ENCODE data around the gene ROBO1.
"Not testable (repeated sequence)": the region's sequence is repeated elsewhere in the genome, so short reads cannot be mapped to it uniquely, and the experiment has no call there.

Gene ROBO1

GRCh38 chr3:78762121-78762520 lies 1005.7 kb downstream of the ROBO1 start:
- DNase-seq: no peak

GRCh38 chr3:78761126-78761525 lies 1006.7 kb downstream of the ROBO1 start:
- no peak for DNase-seq

- DNase-seq: no peak
Measured at GRCh38 chr3:78757731-78758130, 1010.1 kb downstream of the ROBO1 start.

DNA sequence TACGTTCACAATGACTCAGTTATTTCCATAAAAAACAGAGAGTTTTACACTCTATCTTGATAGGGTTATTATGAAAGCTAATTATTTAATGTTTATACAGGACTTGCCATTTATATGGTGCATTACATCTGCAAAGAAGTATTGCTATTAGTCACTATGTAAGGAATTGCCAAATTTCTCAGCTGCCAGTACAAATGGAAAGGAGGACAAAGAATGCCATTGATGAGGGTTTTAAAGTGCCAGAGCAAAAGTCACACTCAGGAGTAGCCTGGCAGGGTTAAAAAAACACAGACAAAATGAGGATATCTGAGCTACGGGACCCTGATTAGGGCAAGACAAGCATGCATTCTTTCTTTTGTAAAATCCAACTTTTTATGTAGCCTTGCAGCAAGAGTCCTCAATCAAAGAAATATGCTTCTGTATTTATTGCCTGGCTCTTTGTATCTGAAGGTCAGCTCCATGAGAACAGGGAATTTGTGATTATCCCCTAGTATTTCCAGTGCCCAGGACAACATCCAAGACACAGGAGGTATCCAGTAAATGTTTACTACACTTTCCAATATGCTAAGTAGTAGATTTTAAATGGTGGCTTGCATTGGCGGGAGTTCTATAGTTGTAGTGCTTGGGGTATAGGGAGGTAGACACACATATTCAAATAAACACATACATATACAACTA lies 1013.6 kb downstream of the ROBO1 start:
- DNase-seq: no peak

DNA sequence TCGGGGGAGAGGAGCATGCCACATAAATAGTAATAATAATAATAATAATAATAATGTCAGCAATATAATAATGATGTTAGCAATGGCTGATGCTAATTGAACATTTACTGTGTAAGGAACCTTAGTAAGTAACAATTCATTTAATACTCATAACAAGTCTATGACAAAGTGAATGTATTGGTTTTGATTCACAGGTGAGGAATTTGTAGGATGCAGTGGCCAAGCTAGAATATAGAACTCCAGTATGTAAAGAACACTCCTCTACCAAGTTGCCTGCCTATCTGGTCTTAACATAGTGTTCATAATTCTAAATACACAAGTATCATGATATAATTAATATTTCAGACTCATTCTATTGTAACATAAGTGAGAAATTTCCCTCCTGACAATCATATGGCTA lies 1016.5 kb downstream of the ROBO1 start:
- DNase-seq: no peak

- not testable (repeated sequence) for DNase-seq
Measured at GRCh38 chr3:78750291-78750690, 1017.5 kb downstream of the ROBO1 start.

DNA sequence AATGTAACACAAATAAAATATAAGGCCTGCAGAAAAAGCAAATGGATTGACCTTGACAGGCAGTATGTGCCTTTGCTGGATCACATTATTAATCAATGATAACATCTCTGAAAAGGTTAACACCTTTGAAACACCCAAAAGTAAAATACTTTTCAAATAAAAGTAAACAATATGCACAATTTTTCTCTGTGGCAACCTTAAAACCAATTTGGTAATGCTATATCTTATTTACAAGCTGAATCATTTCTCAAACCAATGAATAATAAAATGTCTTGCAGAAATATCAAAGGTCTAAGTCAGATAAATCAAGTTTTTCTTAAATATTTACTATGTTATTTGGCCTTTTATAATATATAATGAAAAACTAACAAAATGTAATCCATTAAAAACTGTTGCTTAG lies 1018.7 kb downstream of the ROBO1 start:
- no peak for DNase-seq

DNA sequence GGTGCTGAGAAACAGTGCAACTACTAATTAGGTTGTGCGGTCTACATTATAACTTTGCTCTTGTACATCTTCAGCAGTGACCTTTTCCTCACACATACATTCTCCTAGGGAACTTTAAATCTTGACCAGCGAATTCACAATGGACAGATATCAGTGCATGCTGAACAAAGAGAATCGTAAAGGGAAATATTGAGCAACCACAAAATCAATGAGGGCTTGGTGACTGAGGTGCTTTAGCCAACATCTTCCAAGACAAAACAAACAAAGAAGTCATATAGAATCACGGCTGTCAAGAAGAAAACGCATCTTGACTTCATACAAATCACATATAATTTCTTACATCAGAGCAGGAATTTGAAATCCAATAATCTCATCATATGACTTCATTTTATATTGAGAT lies 1022.0 kb downstream of the ROBO1 start:
- no peak for DNase-seq

DNA sequence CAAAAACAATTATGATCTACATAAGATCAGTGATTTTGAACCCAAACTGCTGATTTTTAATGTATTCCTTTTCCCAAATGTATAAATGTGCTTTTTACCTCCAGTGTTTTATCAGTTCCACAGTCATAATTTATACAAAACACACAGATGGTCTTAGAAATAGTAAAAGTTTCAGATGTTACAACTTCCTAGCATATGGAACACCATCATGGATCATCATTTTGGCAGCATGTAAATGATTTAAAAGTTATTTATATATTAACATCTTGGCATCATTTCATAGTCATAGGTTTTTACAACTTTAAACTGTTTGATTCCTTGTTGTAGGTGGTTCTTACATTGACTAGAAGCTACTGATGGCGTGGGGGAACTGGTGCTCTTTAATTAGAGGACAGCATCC lies 1025.3 kb downstream of the ROBO1 start:
- DNase-seq: no peak

- DNase-seq: no peak
Measured at GRCh38 chr3:78742041-78742440, 1025.8 kb downstream of the ROBO1 start.

DNA sequence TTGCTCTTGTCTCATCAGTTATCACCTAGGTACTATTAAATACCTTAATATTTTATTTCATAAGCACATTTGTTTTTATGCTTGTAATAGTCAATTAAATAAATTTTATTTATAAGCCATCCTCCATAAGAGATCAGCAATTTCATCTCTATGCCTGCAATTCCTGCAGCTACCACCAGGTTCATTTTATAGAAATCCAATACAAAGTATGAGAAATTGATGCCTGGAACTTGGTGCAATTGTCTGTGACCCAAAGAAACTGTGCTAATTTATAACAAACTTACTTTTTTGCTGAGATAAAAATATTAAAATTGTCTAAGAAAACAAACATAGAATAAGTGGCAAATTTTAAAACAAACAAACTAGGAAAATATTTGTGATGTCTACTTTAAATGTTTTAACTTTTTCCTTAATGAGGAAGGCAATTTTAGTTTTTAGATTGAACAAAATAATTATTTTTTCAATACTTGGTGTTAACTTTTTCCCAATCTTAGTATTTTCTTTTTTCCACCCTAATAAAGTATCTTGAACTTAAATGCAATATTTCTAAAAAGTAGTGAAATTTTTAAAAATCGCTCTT lies 1026.6 kb downstream of the ROBO1 start:
- DNase-seq: peak in 1 of 2 experiments; percentile 12

DNA sequence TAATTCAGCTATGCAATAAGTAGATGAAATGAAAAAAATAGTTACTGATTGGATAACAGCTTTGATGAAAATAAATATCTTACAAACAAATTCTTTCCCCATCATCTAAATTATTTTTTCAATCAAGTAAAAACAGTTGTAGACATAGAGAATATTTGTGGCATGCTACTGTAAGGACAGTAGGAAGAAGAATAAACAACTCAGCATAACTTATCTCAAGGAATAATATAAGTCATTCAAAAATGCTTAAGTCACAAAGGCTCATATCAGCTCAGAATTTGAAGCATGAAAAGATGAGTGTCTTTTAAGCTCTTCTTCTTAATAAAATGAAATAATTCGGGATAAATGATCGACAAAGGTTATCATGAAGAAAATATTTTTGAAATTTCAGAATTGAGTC lies 1029.0 kb downstream of the ROBO1 start:
- DNase-seq: no peak

DNA sequence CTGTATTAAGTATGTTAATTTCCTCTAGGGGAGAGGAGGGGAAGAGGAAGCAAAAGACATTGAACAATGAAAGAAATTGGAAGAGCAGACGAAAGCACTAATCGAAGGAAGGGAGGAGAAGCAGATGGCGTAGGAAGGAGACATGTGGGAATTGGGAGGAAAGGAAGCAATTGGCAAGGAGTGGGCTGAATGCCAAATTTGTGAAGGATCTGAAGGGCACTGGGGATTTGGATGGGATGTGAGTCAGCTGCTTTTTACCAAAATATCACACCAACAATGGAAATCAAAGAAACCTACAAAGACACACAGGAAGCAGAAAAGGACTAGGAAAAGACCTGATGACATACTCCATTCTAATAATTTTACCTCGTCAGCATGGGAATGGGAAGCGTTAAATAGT lies 1029.8 kb downstream of the ROBO1 start:
- DNase-seq: no peak

- no peak for DNase-seq
Measured at GRCh38 chr3:78736863-78737262, 1030.9 kb downstream of the ROBO1 start.

DNA sequence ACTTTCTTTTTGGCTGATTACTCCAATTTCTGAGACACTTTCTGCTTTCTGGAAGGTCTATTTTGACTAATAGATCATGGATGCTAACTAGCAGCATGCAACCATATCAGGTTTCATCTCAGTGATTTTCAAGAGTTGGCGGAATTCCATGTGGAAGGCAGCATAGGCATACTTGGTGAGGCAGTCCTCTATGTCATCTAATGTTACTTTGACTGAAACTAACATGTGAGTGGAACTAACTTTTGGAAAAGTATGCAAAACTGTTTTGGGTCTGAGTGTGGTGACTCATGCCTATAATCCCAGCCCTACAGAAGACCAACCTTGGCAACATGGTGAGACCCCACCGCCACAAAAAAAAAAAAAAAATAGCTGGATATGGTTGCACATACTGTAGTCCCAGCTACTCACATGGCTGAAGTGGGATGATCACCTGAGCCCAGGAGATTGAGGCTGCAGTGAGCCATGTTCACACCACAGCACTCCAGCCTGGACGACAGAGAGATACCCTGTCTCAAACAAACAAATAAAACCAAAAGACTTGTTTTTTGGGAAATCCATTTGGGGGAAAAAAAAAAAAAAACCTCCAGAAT lies 1033.7 kb downstream of the ROBO1 start:
- DNase-seq: no peak

DNA sequence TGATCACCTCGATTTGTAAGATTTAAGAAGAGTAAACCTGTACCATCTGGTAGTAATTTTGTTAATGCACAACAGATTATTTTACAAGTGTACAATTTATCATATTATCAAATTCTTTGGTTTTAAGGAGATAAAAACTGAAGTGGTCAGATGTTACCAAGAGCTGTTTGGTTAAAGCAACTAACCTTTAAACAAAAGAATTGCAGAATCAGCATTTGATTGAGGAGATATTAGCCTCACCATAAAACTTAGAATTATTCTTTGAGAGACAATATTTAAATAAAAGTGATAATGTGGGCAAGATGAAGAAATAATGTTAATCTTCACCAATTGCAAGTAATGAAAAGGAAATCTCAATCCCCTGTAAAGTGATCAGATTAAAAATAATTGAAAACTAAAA lies 1034.9 kb downstream of the ROBO1 start:
- no peak for DNase-seq

DNA sequence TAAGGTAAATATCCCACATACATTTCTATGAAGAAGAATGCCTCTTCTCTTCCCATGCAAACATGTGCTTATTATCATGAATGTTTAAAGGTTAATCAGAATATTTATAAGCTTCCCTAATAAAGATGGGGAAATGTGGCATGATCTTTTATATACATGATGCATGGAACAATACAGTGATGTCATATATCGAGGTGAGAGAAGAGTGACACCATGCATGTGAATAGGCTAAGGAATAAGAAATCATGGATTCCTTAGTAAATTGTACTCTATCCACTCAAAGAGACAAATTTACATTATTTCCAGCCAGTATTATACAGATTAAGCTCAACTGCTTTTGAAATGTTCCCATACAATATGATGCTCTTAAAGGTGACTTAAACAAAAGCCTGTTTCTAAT lies 1035.3 kb downstream of the ROBO1 start:
- DNase-seq: no peak

DNA sequence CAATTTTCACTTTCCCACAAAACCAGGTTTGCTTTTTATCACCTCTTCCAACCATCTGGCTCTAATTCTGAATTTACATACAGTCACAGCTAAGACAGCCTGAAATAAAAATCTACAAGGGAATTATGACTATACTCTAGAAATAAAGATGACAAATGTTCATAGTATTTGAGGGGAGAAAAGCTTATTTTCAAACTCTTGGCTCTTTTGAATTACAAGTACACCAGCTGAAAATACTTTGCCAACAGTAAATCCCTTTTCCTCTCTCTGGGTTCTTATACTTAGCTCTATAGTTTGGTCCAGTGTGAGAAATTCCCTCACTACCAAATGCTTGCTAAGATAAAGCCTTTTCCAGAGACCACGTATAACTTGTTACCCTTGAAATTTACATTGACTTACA lies 1037.9 kb downstream of the ROBO1 start:
- DNase-seq: no peak

DNA sequence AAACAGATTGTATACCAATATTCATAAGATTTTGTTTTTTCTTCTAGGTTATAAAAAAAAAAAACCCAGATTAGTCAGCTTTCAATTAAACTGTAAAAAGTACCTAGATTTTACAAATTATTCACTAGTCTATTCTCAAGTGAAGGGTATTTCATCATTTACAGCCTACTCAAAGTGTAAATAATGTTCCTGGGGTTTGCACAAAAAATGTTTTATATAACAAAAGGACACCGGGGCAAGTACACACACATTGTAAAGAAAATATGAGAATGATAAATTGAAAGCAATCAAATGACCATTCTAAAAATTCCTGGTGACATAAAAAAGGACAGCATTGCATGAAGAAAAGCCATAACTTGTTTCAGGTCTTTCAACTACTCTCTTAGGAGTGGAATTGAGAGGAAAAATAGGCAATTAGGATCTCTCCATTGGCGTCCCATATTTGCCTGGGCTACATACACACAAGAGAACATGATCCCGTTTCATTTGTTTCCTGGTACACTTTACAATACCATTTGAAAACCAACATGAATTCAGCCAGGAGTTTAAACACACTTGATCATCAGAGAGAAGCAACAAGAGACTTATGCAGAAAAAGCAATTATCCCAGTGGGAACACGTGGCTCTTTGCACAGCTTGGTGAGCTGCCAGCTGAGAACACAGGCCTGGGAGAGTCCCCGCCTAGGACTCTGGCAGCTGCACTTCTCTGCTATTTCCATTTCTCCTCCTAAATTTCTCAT lies 1039.2 kb downstream of the ROBO1 start:
- DNase-seq: no peak

GRCh38 chr3:78726545-78726944 lies 1041.3 kb downstream of the ROBO1 start:
- no peak for DNase-seq

GRCh38 chr3:78725703-78726246 lies 1042.0 kb downstream of the ROBO1 start:
- no peak for DNase-seq

GRCh38 chr3:78724859-78725258 lies 1042.9 kb downstream of the ROBO1 start:
- DNase-seq: no peak

- not testable (repeated sequence) for DNase-seq
Measured at GRCh38 chr3:78724364-78724763, 1043.4 kb downstream of the ROBO1 start.

Data from AML-193 (cell line).